Measurements from ENCODE around the gene PLXNA2. TPM values are rescaled to one million over a fixed set of nuclear protein-coding genes. Genes with fewer than 3 reads are reported as not detected.
A peak's percentile ranks its signal among the peaks of the same experiment; 100 is the strongest.

PLXNA2 gene
- total and polyA plus RNA-seq, 7 donors, result 2.4 to 16.1 (median 6.4) TPM

DNA sequence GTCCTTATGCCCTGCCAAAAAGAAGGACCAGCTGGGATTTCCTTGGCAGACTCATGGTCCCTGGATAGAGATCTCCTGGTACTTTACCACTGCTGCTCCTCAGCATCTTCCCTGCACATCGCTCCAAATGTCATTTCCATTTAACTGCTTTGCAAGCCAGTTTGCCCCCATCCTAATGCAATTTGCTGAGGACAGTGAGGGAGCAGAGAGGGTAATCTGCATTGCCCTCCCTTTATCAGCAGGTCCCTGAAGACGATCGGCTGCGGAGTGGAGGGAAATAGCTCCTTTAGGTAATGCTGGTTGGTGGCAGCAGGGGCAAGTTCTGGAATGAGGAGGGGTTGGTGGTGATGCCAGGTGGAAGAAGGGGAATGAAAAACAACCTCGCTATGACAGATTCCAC, 2.7 kb downstream of the PLXNA2 start:
- TF ChIP-seq EP300 (IDR thresholded peaks at IDR 0.05) (no peak), POLR2AphosphoS5 (IDR thresholded peaks at IDR 0.05) (no peak), POLR2A (IDR thresholded peaks at IDR 0.05) (no peak)
- TF ChIP-seq, protein P1, sequence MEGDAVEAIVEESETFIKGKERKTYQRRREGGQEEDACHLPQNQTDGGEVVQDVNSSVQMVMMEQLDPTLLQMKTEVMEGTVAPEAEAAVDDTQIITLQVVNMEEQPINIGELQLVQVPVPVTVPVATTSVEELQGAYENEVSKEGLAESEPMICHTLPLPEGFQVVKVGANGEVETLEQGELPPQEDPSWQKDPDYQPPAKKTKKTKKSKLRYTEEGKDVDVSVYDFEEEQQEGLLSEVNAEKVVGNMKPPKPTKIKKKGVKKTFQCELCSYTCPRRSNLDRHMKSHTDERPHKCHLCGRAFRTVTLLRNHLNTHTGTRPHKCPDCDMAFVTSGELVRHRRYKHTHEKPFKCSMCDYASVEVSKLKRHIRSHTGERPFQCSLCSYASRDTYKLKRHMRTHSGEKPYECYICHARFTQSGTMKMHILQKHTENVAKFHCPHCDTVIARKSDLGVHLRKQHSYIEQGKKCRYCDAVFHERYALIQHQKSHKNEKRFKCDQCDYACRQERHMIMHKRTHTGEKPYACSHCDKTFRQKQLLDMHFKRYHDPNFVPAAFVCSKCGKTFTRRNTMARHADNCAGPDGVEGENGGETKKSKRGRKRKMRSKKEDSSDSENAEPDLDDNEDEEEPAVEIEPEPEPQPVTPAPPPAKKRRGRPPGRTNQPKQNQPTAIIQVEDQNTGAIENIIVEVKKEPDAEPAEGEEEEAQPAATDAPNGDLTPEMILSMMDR (IDR thresholded peaks at IDR 0.05), result no peak
- 27 to 66% methylated on average over 5 of the region's 5 CpGs for WGBS, 2 donors
- Histone ChIP-seq H3K9me3 (no peaks in the 10 kb centered on the region), H3K4me1 (peaks cover 0 to 61% (median 55%) of the 10 kb centered on the region in 4 donors), H3K36me3 (no peaks in the 10 kb centered on the region), H3K27me3 (no peaks in the 10 kb centered on the region), H3K27ac (peak overlapping the region in 1 of 4 donors; percentile 5), H3K4me3 (peak overlapping the region in 3 of 4 donors; percentile 83 to 91 (median 84))
- peak; percentile 30 for DNase-seq
- intact Hi-C loops (cut with DNase I), result no loop called here

DNA sequence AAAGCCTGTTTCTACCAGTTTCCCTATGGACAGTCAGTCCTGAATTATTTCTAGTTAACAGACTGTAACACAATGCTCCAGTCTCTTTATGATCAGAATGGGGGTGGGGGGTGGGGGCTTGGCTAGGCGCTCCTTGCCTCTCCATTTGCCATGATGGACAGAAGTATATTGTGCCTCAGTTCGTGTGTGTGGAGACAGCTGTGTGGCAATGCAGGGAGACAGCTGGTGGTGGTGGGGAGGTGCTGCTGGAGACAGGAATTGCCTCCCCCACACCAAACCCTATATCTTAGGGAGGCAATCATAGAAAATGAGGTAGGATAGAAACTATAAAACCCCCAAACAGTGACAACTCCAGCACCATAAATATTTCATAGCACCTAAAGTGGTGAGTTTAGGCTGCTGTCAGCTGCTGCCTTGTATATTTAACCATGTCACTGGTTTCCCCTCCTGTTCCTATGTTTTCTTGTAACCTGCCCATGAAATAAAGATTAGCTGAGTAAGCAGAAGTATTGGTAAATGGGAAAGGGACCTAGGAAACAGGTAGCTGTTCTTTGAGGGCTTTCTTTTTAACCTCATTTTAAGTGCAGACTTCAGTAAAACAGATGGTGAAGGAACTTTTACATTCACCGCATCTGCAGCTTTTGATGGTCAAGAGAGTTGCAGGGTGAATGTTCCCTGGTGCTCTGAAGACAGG, 3.4 kb downstream of the PLXNA2 start:
- DNase-seq, result peak; percentile 30
- Histone ChIP-seq H3K4me3 (no peak overlapping the region), H3K4me1 (peaks cover 0 to 68% (median 62%) of the 10 kb centered on the region in 4 donors), H3K27me3 (no peaks in the 10 kb centered on the region), H3K36me3 (no peaks in the 10 kb centered on the region), H3K9me3 (no peaks in the 10 kb centered on the region), H3K27ac (peak overlapping the region in 2 of 4 donors; percentile 9 to 46)
- 31 to 71% methylated on average over 3 of the region's 3 CpGs for WGBS, 2 donors
- TF ChIP-seq POLR2AphosphoS5 (IDR thresholded peaks at IDR 0.05), result no peak
- no peak for TF ChIP-seq EP300 (IDR thresholded peaks at IDR 0.05)
- intact Hi-C loops (cut with DNase I), result no loop called here

DNA sequence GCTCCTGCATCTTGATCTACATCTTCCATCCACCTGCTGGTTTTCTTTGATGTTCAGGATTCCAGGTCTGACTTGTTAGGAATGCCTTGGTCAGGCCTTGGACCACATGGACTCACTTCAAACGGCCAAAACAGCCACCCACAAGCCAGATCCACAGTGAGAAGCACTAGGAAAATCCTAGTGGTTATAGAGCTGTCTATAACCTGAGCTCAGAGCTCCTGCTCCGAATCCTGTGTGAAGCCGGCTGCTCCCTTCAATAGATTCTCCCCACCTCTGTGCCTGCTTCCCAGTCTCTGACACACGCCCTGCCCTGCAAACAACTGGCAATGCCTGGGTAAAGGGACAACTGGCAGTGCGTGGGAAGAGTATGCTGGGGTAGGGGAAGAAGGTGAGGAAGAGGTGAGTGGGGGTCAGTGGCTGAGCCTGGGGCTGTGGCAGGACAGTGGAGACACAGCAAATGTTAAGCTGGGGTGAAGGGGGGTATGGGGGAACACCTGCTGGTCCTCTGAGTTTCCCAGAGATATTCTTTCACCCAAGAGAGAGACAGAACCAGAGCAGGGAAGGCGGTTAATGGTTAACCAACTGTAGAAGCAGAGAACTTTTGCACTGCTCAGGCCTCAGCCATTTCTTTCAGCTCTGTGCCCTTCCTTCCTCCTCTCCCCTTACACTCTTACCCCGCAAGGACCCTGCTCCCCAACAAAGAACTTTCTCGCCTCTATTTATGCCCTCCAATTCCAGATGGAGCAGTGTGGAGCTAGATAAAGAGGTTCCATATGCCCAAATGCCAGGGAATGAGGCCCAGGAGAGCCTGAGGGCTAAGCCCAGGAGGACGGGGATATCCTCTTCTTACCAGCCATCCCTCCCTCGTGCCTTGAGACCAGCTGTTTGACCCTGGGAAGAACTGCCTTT, 4.5 kb downstream of the PLXNA2 start:
- peaks cover 0 to 75% (median 67%) of the 10 kb centered on the region in 4 donors for H3K4me1 ChIP-seq
- H3K27ac ChIP-seq, result peak overlapping the region; percentile 8 to 46 (median 35)
- no peaks in the 10 kb centered on the region for H3K36me3 ChIP-seq
- TF ChIP-seq EP300 (IDR thresholded peaks at IDR 0.05), result no peak
- TF ChIP-seq, protein P1 (IDR thresholded peaks at IDR 0.05), result no peak
- TF ChIP-seq POLR2A (IDR thresholded peaks at IDR 0.05), result no peak
- TF ChIP-seq POLR2AphosphoS5 (IDR thresholded peaks at IDR 0.05), result no peak
- 14 to 65% methylated on average over 10 of the region's 10 CpGs for WGBS, 2 donors
- H3K27me3 ChIP-seq, result no peaks in the 10 kb centered on the region
- intact Hi-C loops (cut with DNase I), result loop anchor here (2.0 to 10.0 kb wide), 3 partner anchors 149 to 1545 kb away; no protein-coding TSS in a partner anchor
- H3K4me3 ChIP-seq, result no peak overlapping the region
- H3K9me3 ChIP-seq, result no peaks in the 10 kb centered on the region
- DNase-seq, result peak; percentile 10

DNA sequence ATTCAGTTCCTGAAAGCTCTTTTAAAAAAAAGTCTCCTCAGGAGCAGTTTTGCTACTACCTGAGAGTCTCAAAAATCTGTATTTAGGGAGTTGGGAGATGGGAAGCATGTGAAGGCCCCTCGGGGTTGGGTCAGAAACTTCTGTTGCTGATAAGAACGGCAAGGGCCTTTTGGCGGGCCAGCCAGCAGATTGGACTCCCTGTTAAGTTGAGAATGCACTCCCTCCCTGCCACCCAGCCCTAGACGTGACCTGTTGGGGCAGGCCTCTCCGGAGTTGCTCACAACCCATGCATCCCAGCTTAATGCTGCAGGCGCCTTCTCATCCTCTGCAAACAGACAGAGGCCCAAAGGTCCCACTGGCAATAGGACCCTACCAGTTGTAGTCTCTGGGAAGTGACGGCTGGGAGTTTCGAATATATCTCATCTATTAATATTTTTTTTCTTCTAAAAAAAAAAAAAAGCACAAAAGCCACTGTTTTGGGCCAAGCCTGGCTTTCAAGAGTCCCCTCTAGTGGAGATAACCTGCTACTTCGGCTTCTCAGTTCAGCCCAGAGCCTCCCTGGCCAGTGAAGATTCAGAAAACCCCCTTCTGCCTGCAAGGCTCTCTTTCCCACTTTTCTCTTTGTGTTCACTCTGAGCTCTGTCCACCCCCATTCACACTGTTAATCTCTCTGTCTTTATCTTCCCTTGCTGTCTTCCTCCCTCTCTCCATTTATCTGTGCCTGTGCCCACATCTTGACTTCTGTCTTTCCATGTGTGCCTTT, 5.3 kb downstream of the PLXNA2 start:
- H3K4me3 ChIP-seq, result no peak overlapping the region

More for the DNA sequence above, 5.3 kb downstream of the PLXNA2 start:
- intact Hi-C loops (cut with DNase I), result loop anchor here (2.0 to 10.0 kb wide), 3 partner anchors 148 to 1544 kb away; no protein-coding TSS in a partner anchor
- peaks cover 0 to 79% (median 73%) of the 10 kb centered on the region in 4 donors for H3K4me1 ChIP-seq
- no peaks in the 10 kb centered on the region for H3K9me3 ChIP-seq
- no peaks in the 10 kb centered on the region for H3K36me3 ChIP-seq
- H3K27ac ChIP-seq, result peak overlapping the region; percentile 30 to 46 (median 42)
- 17 to 45% methylated on average over 9 of the region's 9 CpGs for WGBS, 2 donors
- DNase-seq, result no peak
- no peaks in the 10 kb centered on the region for H3K27me3 ChIP-seq
- TF ChIP-seq, protein P1 (IDR thresholded peaks at IDR 0.05), result peak; percentile 40 to 67 (median 46)
- no peak for TF ChIP-seq EP300 (IDR thresholded peaks at IDR 0.05)
